K562 (cell line): Measurements from ENCODE around the gene GRK4. TPM values are rescaled to one million over a fixed set of nuclear protein-coding genes. Genes with fewer than 3 reads are reported as not detected.

ENCODE experiments used
- ATAC-seq: fragments of 200-7000 bp; cut with Tn5 transposase; 3 replicates; pipeline ENCODE4 v1.9.1; 2020; ENCODE audit warnings: moderate library complexity
- BruUV-seq: library from RNA; stranded (reverse); fragments of 400-500 nt; replicated peaks from 2 replicates; lab custom pipeline; 2021; lab: Mats Ljungman, UMichigan
- CTCF ChIA-PET: fragments of 300-600 bp; formaldehyde crosslinking; extraction: SDS; loops from one replicate; lab custom pipeline; 2021; ENCODE audit warnings: low intra/inter-chr PET ratio; lab: Yijun Ruan, JAX
- POLR2A ChIA-PET: fragments of 300-600, 350-650 bp; sonication (Branson Sonifier 250); formaldehyde crosslinking; extraction: SDS; loops from one replicate; lab custom pipeline; 2021; ENCODE audit warnings: antibody characterized with exemption, inconsistent platforms; lab: Yijun Ruan, JAX
- DNase-seq, 4 experiments: peaks; one replicate each; pipeline versions ENCODE4 v3.0.0 to v3.0.0-alpha.2; 2011 to 2018; ENCODE audit warnings: low spot score in 3 of 4, mixed read lengths in 3 of 4; ENCODE audit errors: extremely low read depth in 1 of 4
- FAIRE-seq: peaks from 2 replicates; lab custom pipeline; 2011; peaks lifted over from hg19 to GRCh38; lab: Jason Lieb, UNC
- H2AFZ ChIP-seq: 2 replicates; pipeline ENCODE4 v1.6.0; 2011; ENCODE audit warnings: low read depth, low read length, control low read depth, inconsistent platforms
- H3K27ac ChIP-seq: fragments of 200-600 bp; 3 replicates; pipeline ENCODE4 v1.8.0; 2011; ENCODE audit warnings: low read depth, mild to moderate bottlenecking, control low read depth, inconsistent platforms, low read length, moderate library complexity, mixed read lengths; ENCODE audit errors: extremely low read depth
- H3K27me3 ChIP-seq, 2 experiments: fragments of 300-600 bp in 1 of 2; 2 replicates in 1 of 2; 3 replicates in 1 of 2; pipeline versions ENCODE4 v1.6.0 to v1.8.0; 2011; ENCODE audit warnings: inconsistent platforms in 2 of 2, low read length in 2 of 2, mild to moderate bottlenecking in 1 of 2, mixed read lengths in 1 of 2, moderate library complexity in 1 of 2; ENCODE audit not compliant: control insufficient read depth in 2 of 2, insufficient read depth in 2 of 2
- H3K36me3 ChIP-seq: fragments of 300-600 bp; 3 replicates; pipeline ENCODE4 v1.8.0; 2011; ENCODE audit warnings: mild to moderate bottlenecking, low read length, inconsistent platforms; ENCODE audit not compliant: control insufficient read depth, insufficient read depth
- H3K4me1 ChIP-seq, 2 experiments: fragments of 200-600 bp in 1 of 2; replicated peaks in 1 of 2; 2 replicates in 1 of 2; 3 replicates in 1 of 2; pipeline versions ENCODE4 v1.5.1 to v1.8.0; 2011; ENCODE audit warnings: inconsistent platforms in 2 of 2, low read length in 2 of 2, mild to moderate bottlenecking in 1 of 2, mixed read lengths in 1 of 2, moderate library complexity in 1 of 2; ENCODE audit not compliant: control insufficient read depth in 2 of 2, insufficient read depth in 2 of 2
- H3K4me2 ChIP-seq: 2 replicates; pipeline ENCODE4 v1.6.1; 2011; ENCODE audit warnings: low read length, control low read depth, inconsistent platforms, mixed read lengths; ENCODE audit not compliant: insufficient read depth
- H3K4me3 ChIP-seq: fragments of 200-600 bp; sonication (generic), shearing (Covaris generic); 2 replicates; pipeline ENCODE4 v1.5.1; 2016; ENCODE audit warnings: control low read depth, inconsistent platforms
- H3K79me2 ChIP-seq: fragments of 200-600 bp; 3 replicates; pipeline ENCODE4 v1.8.0; 2011; ENCODE audit warnings: low read length, inconsistent platforms; ENCODE audit not compliant: control insufficient read depth, insufficient read depth
- H3K9ac ChIP-seq, 2 experiments: 2 replicates each; pipeline versions ENCODE4 v1.6.0 to v1.6.1; 2011; ENCODE audit warnings: low read depth in 2 of 2, low read length in 2 of 2, control low read depth in 1 of 2, inconsistent platforms in 1 of 2, mild to moderate bottlenecking in 1 of 2, mixed read lengths in 1 of 2; ENCODE audit not compliant: insufficient read depth in 1 of 2
- H3K9me1 ChIP-seq: one replicate; pipeline ENCODE4 v1.6.0; 2011; ENCODE audit warnings: inconsistent platforms, mild to moderate bottlenecking, low read length, moderate library complexity; ENCODE audit not compliant: control insufficient read depth, insufficient read depth
- H3K9me3 ChIP-seq: replicated peaks from 2 replicates; pipeline ENCODE4 v1.5.1; 2011; ENCODE audit warnings: low read depth, low read length, inconsistent platforms; ENCODE audit not compliant: control insufficient read depth, insufficient read depth
- H4K20me1 ChIP-seq: replicated peaks from 2 replicates; pipeline ENCODE4 v1.6.1; 2011; ENCODE audit warnings: low read length, inconsistent platforms, mixed read lengths; ENCODE audit not compliant: control insufficient read depth, insufficient read depth
- CGGBP1 ChIP-seq: fragments of 250-450 bp; sonication (Bioruptor Pico); IDR thresholded peaks from 2 replicates; pipeline ENCODE4 v1.9.0; 2021; ENCODE audit warnings: mild to moderate bottlenecking
- NR2C2 ChIP-seq, 2 experiments: fragments of 200-800 bp in 1 of 2; sonication (Bioruptor generic) in 1 of 2; sonication (generic) in 1 of 2; formaldehyde crosslinking in 1 of 2; IDR thresholded peaks; 2 replicates each; pipeline versions ENCODE4 v1.6.1 to v1.8.0; 2016 to 2022; ENCODE audit warnings: mild to moderate bottlenecking in 1 of 2, missing compliant biosample characterization in 1 of 2, missing genetic modification characterization in 1 of 2, missing genetic modification reagents in 1 of 2
- SPI1 ChIP-seq: IDR thresholded peaks from 2 replicates; pipeline ENCODE4 v1.6.1; 2011; ENCODE audit warnings: low read depth, low read length, control low read depth, borderline replicate concordance
- TFAP4 ChIP-seq: sonication (generic); formaldehyde crosslinking; IDR thresholded peaks from 2 replicates; pipeline ENCODE4 v1.8.0; 2022; ENCODE audit warnings: missing genetic modification reagents, mild to moderate bottlenecking, moderate library complexity, borderline replicate concordance
- ZBTB1 ChIP-seq: sonication (generic); formaldehyde crosslinking; IDR thresholded peaks from 2 replicates; pipeline ENCODE4 v1.8.1; 2023; ENCODE audit warnings: missing genetic modification reagents, low read depth, mild to moderate bottlenecking, borderline replicate concordance
- ZC3H4 ChIP-seq: sonication (generic); formaldehyde crosslinking; IDR thresholded peaks from 2 replicates; pipeline ENCODE4 v1.9.0; 2021; ENCODE audit warnings: missing genetic modification reagents, borderline replicate concordance
- ZKSCAN1 ChIP-seq: fragments of 150-350 bp; IDR thresholded peaks from 2 replicates; pipeline ENCODE4 v1.6.1; 2016; ENCODE audit warnings: low read depth, low read length
- ZNF217 ChIP-seq: sonication (generic); formaldehyde crosslinking; IDR thresholded peaks from 2 replicates; pipeline ENCODE4 v1.8.0; 2022; ENCODE audit warnings: mild to moderate bottlenecking, missing genetic modification reagents
- ZNF23 ChIP-seq: fragments of 250-450 bp; sonication (Bioruptor Pico); IDR thresholded peaks from 2 replicates; pipeline ENCODE4 v1.4.0; 2020; ENCODE audit warnings: mild to moderate bottlenecking
- ZNF551 ChIP-seq: fragments of 250-450 bp; sonication (Bioruptor Pico); IDR thresholded peaks from 2 replicates; pipeline ENCODE4 v1.5.0; 2021; ENCODE audit warnings: mild to moderate bottlenecking, moderate library complexity
- ZNF77 ChIP-seq: fragments of 250-450 bp; sonication (Bioruptor Pico); IDR thresholded peaks from 2 replicates; pipeline ENCODE4 v1.5.0; 2020
- WGBS: fragments of 100-300 bp; shearing (Covaris generic); methylation state at CpG from one replicate; pipeline ENCODE4 v1.1.6; 2016; ENCODE audit warnings: low coverage, mixed read lengths; ENCODE audit not compliant: insufficient coverage; ENCODE audit errors: missing lambda C conversion rate; 5-methylcytosine and 5-hydroxymethylcytosine counted together
- in situ Hi-C: fragments of 300-500 bp; cut with MboI; formaldehyde crosslinking; loops from 4 replicates; pipeline ENCODE4 v1.15.0; 2018; ENCODE audit warnings: inconsistent platforms, mixed read lengths
- intact Hi-C: fragments of 100-400 bp; cut with micrococcal nuclease; formaldehyde crosslinking; loops from 2 replicates; pipeline ENCODE4 v1.14.2; 2022
- polyA plus RNA-seq, 8 experiments: library from polyadenylated mRNA; depleted of rRNA in 4 of 8; stranded (reverse) in 5 of 8; unstranded in 3 of 8; fragments of >200 nt; fragmentation: Nextera tagmentation in 2 of 8; fragmentation: Illumina TruSeq in 1 of 8; extraction: Ambion mirVana in 2 of 8; extraction: Trizol in 1 of 8; gene quantifications; 2 replicates each; pipeline versions ENCODE4 v1.2.1 to v1.2.3, GENCODE V29; 2011 to 2014; ENCODE audit warnings: inconsistent platforms in 1 of 8, missing spikeins in 1 of 8
- total RNA-seq, 7 experiments: library from RNA; depleted of rRNA in 6 of 7; stranded (reverse); fragments of >200 nt in 6 of 7; fragmentation: Illumina TruSeq in 2 of 7; extraction: Trizol in 2 of 7; gene quantifications; 2 replicates each; pipeline versions ENCODE4 v1.2.1 to v1.2.3, GENCODE V29; 2011 to 2021; ENCODE audit warnings: low replicate concordance in 1 of 7
- TF ChIP-seq, protein P1 (sequence below): fragments of 450-650 bp; IDR thresholded peaks from one replicate; pipeline ENCODE4 v1.6.1; 2018; ENCODE audit warnings: mild to moderate bottlenecking, moderate library complexity; ENCODE audit not compliant: partially characterized antibody
- TF ChIP-seq, protein P2 (sequence below): sonication (generic); IDR thresholded peaks from 2 replicates; pipeline ENCODE4 v1.6.1; 2016

The GRK4 gene
- total and polyA plus RNA-seq, 9 of the 15 experiments (the other 6 are each of a cell fraction or from before 2014, with no cell fraction given): 1.1 to 4.8 (median 2.6) TPM

GRCh38 chr4:3035674-3036073 is 72.3 kb downstream of the GRK4 start (continued):
- TF ChIP-seq, protein P1, sequence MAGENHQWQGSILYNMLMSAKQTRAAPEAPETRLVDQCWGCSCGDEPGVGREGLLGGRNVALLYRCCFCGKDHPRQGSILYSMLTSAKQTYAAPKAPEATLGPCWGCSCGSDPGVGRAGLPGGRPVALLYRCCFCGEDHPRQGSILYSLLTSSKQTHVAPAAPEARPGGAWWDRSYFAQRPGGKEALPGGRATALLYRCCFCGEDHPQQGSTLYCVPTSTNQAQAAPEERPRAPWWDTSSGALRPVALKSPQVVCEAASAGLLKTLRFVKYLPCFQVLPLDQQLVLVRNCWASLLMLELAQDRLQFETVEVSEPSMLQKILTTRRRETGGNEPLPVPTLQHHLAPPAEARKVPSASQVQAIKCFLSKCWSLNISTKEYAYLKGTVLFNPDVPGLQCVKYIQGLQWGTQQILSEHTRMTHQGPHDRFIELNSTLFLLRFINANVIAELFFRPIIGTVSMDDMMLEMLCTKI: no peak
- TF ChIP-seq ZNF77 (CRISPR knock-in tag) (no peak), ZNF551 (CRISPR knock-in tag) (no peak), ZC3H4 (CRISPR knock-in tag) (no peak), ZKSCAN1 (no peak), CGGBP1 (CRISPR knock-in tag) (no peak), ZNF23 (CRISPR knock-in tag) (no peak)

- no peaks in the 10 kb centered on the region for H3K36me3 ChIP-seq
- H3K79me2 ChIP-seq: no peaks in the 10 kb centered on the region
- H2AFZ ChIP-seq: peak overlapping the region; percentile 68
- peaks cover 0 to 22% of the 10 kb centered on the region in 2 experiments; a peak in 3 of 5 replicates for H3K4me1 ChIP-seq
- no TSS peak for BruUV-seq
- no peaks in the 10 kb centered on the region for H3K9me1 ChIP-seq
- H4K20me1 ChIP-seq: no peaks in the 10 kb centered on the region; the same call in 1 of the 2 replicates
- ChIA-PET POLR2A (interaction anchor here (0.6 to 1.1 kb wide), 2 partner anchors 8 to 23 kb away, joined by 3 to 4 read pairs; no protein-coding TSS in a partner anchor), CTCF (no interaction called here)
- H3K27me3 ChIP-seq: peaks cover 61 to 92% of the 10 kb centered on the region in 2 experiments
- peak; percentile 46 for FAIRE-seq
- no peak overlapping the region for H3K27ac ChIP-seq
- ATAC-seq: peak; percentile 62
- TF ChIP-seq NR2C2 (CRISPR knock-in tag; IDR thresholded peaks at IDR 0.05) (0 out of 2 replicates have a peak, but pooled peaks have one; percentile 56), NR2C2 (tag; IDR thresholded peaks at IDR 0.05) (no peak), ZC3H4 (CRISPR knock-in tag) (no peak), SPI1 (peak; percentile 36; the same call in 1 of the 2 replicates), ZNF217 (CRISPR knock-in tag) (no peak), ZBTB1 (no peak), TFAP4 (0 out of 2 replicates have a peak, but pooled peaks have one; percentile 37)
- TF ChIP-seq, protein P2, sequence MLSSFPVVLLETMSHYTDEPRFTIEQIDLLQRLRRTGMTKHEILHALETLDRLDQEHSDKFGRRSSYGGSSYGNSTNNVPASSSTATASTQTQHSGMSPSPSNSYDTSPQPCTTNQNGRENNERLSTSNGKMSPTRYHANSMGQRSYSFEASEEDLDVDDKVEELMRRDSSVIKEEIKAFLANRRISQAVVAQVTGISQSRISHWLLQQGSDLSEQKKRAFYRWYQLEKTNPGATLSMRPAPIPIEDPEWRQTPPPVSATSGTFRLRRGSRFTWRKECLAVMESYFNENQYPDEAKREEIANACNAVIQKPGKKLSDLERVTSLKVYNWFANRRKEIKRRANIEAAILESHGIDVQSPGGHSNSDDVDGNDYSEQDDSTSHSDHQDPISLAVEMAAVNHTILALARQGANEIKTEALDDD: no peak
- DNase-seq: peak; percentile 30 to 47 (median 38)
- WGBS: 17% methylated on average over 18 of the region's 21 CpGs
- H3K9ac ChIP-seq: peak overlapping the region in 1 of 2 experiments; percentile 76; a peak in 2 of 4 replicates
- in situ Hi-C loops: no loop called here
- no peak overlapping the region for H3K4me3 ChIP-seq
- H3K9me3 ChIP-seq: no peaks in the 10 kb centered on the region
- H3K4me2 ChIP-seq: peak overlapping the region; percentile 23; the same call in 1 of the 2 replicates
- intact Hi-C loops: loop anchor here (5.0 kb wide), 1 partner anchor 274 kb away; no protein-coding TSS in a partner anchor
Measured at GRCh38 chr4:3036131-3036952, 73.0 kb downstream of the GRK4 start.
